Endothelial cell (in vitro differentiated cells): ENCODE results near the gene SLC9A3. TPM values are rescaled to one million over a fixed set of nuclear protein-coding genes. Genes with fewer than 3 reads are reported as not detected.

Experiments
- DNase-seq: peaks from one replicate; pipeline ENCODE4 v3.0.0; 2021; ENCODE audit warnings: low spot score
- H3K27ac Mint-ChIP-seq: one replicate; pipeline ENCODE4 v1.8.0; 2021; ENCODE audit warnings: mixed read lengths, inconsistent platforms; ENCODE audit not compliant: unreplicated experiment
- H3K27me3 Mint-ChIP-seq: one replicate; pipeline ENCODE4 v1.8.0; 2021; ENCODE audit warnings: mild to moderate bottlenecking, moderate library complexity, mixed read lengths, inconsistent platforms; ENCODE audit not compliant: unreplicated experiment
- H3K36me3 Mint-ChIP-seq: one replicate; pipeline ENCODE4 v1.8.0; 2021; ENCODE audit warnings: mild to moderate bottlenecking, low read depth, mixed read lengths, inconsistent platforms; ENCODE audit not compliant: unreplicated experiment
- H3K4me1 Mint-ChIP-seq: one replicate; pipeline ENCODE4 v1.8.0; 2021; ENCODE audit warnings: mild to moderate bottlenecking, mixed read lengths, inconsistent platforms; ENCODE audit not compliant: unreplicated experiment
- H3K4me3 Mint-ChIP-seq: one replicate; pipeline ENCODE4 v1.8.0; 2021; ENCODE audit warnings: mild to moderate bottlenecking, mixed read lengths, inconsistent platforms; ENCODE audit not compliant: unreplicated experiment
- H3K9me3 Mint-ChIP-seq: one replicate; pipeline ENCODE4 v1.8.0; 2021; ENCODE audit warnings: mixed read lengths, inconsistent platforms; ENCODE audit not compliant: unreplicated experiment
- CTCF ChIP-seq: fragments of 200-600 bp; sonication (generic); IDR thresholded peaks from one replicate; pipeline ENCODE4 v1.5.0; 2021; ENCODE audit warnings: antibody characterized with exemption; ENCODE audit not compliant: unreplicated experiment
- long read RNA-seq: library from polyadenylated mRNA; unstranded; transcript quantifications from one replicate; pipeline ENCODE4 v2.0.0, GENCODE V29; 2020; ENCODE audit not compliant: unreplicated experiment
- total RNA-seq: library from RNA; stranded (reverse); fragmentation: NEBNext Ultra II Directional; extraction: Animal tissue kit (Norgen Biotek cat#: 25700); gene quantifications from one replicate; pipeline ENCODE4 v1.2.1, GENCODE V29; 2021; ENCODE audit not compliant: unreplicated experiment

SLC9A3 gene
- total RNA-seq, result 1.1 TPM
- long read RNA-seq, partial matches to known transcripts, result 0 of 1 reads
- long read RNA-seq, other reads (novel, unspliced or antisense), result 1 of 1 reads

GRCh38 chr5:524234-524972, at the start of gene SLC9A3:
TSS of gene SLC9A3 (minus strand) at chr5:524449.
- peaks cover 19% of the 10 kb centered on the region for H3K4me1 Mint-ChIP-seq
- peaks cover 28% of the 10 kb centered on the region for H3K27me3 Mint-ChIP-seq
- no peak within 1 kb of the TSS for H3K4me3 Mint-ChIP-seq
- H3K36me3 Mint-ChIP-seq, result no peaks in the 10 kb centered on the region
- H3K27ac Mint-ChIP-seq, result no peak within 1 kb of the TSS
- H3K9me3 Mint-ChIP-seq, result no peaks in the 10 kb centered on the region
- DNase-seq, result no peak
- TF ChIP-seq CTCF, result no peak

GRCh38 chr5:573976-574375, 49.7 kb upstream of the SLC9A3 start:
- H3K9me3 Mint-ChIP-seq, result peaks cover 3% of the 10 kb centered on the region

GRCh38 chr5:573206-573605, 49.0 kb upstream of the SLC9A3 start:
- Mint-ChIP-seq H3K4me1 (no peaks in the 10 kb centered on the region), H3K27me3 (peaks cover 8% of the 10 kb centered on the region), H3K27ac (no peak overlapping the region), H3K36me3 (peaks cover 5% of the 10 kb centered on the region), H3K4me3 (no peak overlapping the region), H3K9me3 (peaks cover 3% of the 10 kb centered on the region)
- TF ChIP-seq CTCF, result no peak
- DNase-seq, result no peak

More at GRCh38 chr5:573976-574375, 49.7 kb upstream of the SLC9A3 start:
- DNase-seq, result no peak
- H3K36me3 Mint-ChIP-seq, result peaks cover 5% of the 10 kb centered on the region
- H3K4me1 Mint-ChIP-seq, result no peaks in the 10 kb centered on the region
- no peak for TF ChIP-seq CTCF
- H3K27me3 Mint-ChIP-seq, result peaks cover 4% of the 10 kb centered on the region
- no peak overlapping the region for H3K4me3 Mint-ChIP-seq
- H3K27ac Mint-ChIP-seq, result no peak overlapping the region

GRCh38 chr5:572398-573019, 48.3 kb upstream of the SLC9A3 start:
- H3K4me1 Mint-ChIP-seq, result no peaks in the 10 kb centered on the region
- peaks cover 3% of the 10 kb centered on the region for H3K9me3 Mint-ChIP-seq
- H3K36me3 Mint-ChIP-seq, result peaks cover 5% of the 10 kb centered on the region
- DNase-seq, result no peak
- H3K27ac Mint-ChIP-seq, result no peak overlapping the region
- peaks cover 10% of the 10 kb centered on the region for H3K27me3 Mint-ChIP-seq
- TF ChIP-seq CTCF, result no peak
- H3K4me3 Mint-ChIP-seq, result no peak overlapping the region

- H3K4me3 Mint-ChIP-seq, result no peak overlapping the region
- H3K27me3 Mint-ChIP-seq, result peaks cover 17% of the 10 kb centered on the region
- H3K4me1 Mint-ChIP-seq, result no peaks in the 10 kb centered on the region
- H3K36me3 Mint-ChIP-seq, result peaks cover 8% of the 10 kb centered on the region
- no peak for TF ChIP-seq CTCF
- DNase-seq, result no peak
- H3K27ac Mint-ChIP-seq, result no peak overlapping the region
- peaks cover 3% of the 10 kb centered on the region for H3K9me3 Mint-ChIP-seq
Observed at GRCh38 chr5:571791-572190, 47.5 kb upstream of the SLC9A3 start.
